ENCODE measurements around the gene NECAP2.

GRCh38 chr1:16402742-16403141 lies 37.8 kb upstream of the NECAP2 start:
- TF ChIP-seq, protein P1, sequence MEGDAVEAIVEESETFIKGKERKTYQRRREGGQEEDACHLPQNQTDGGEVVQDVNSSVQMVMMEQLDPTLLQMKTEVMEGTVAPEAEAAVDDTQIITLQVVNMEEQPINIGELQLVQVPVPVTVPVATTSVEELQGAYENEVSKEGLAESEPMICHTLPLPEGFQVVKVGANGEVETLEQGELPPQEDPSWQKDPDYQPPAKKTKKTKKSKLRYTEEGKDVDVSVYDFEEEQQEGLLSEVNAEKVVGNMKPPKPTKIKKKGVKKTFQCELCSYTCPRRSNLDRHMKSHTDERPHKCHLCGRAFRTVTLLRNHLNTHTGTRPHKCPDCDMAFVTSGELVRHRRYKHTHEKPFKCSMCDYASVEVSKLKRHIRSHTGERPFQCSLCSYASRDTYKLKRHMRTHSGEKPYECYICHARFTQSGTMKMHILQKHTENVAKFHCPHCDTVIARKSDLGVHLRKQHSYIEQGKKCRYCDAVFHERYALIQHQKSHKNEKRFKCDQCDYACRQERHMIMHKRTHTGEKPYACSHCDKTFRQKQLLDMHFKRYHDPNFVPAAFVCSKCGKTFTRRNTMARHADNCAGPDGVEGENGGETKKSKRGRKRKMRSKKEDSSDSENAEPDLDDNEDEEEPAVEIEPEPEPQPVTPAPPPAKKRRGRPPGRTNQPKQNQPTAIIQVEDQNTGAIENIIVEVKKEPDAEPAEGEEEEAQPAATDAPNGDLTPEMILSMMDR (IDR thresholded peaks at IDR 0.05), result no peak
- TF ChIP-seq EZH2 (IDR thresholded peaks at IDR 0.05), result no peak

Data from neural progenitor cell (in vitro differentiated cells).